PC-3 (cell line): ENCODE measurements around the gene PMAIP1. TPM values are rescaled to one million over a fixed set of nuclear protein-coding genes. Genes with fewer than 3 reads are reported as not detected.

Experiments used
- ATAC-seq: fragments of 200-7000 bp; cut with Tn5 transposase; 2 replicates; pipeline ENCODE4 v1.9.1; 2020; ENCODE audit warnings: mild to moderate bottlenecking, moderate library complexity
- BruUV-seq: library from RNA; stranded (reverse); fragments of 400-500 nt; replicated peaks from 2 replicates; lab custom pipeline; 2021; lab: Mats Ljungman, UMichigan
- CTCF ChIA-PET: fragments of 300-600 bp; sonication (Branson Sonifier 250); formaldehyde crosslinking; loops from one replicate; lab custom pipeline; 2022; ENCODE audit warnings: antibody characterized with exemption; lab: Charles Lee
- POLR2A ChIA-PET: fragments of 300-600 bp; sonication (Branson Sonifier 250); formaldehyde crosslinking; loops from one replicate; lab custom pipeline; 2022; ENCODE audit warnings: antibody characterized with exemption; ENCODE audit not compliant: unreplicated experiment; lab: Charles Lee
- DNase-seq: peaks from one replicate; pipeline ENCODE4 v3.0.0-alpha.2; 2015
- H2AFZ ChIP-seq: fragments of 300-600 bp; sonication (generic); 2 replicates; pipeline ENCODE4 v1.6.0; 2016; ENCODE audit warnings: antibody characterized with exemption, low read length
- H3F3A ChIP-seq: fragments of 300-600 bp; sonication (generic); one replicate; pipeline ENCODE4 v1.6.0; 2017; ENCODE audit warnings: antibody characterized with exemption, low read length, control low read depth, mild to moderate bottlenecking; ENCODE audit not compliant: unreplicated experiment
- H3K27ac ChIP-seq: fragments of 300-600 bp; sonication (generic); 2 replicates; pipeline ENCODE4 v1.5.1; 2016; ENCODE audit warnings: mild to moderate bottlenecking, low read length
- H3K27me3 ChIP-seq: fragments of 300-600 bp; sonication (generic); 2 replicates; pipeline ENCODE4 v1.6.1; 2016; ENCODE audit warnings: low read length, mixed read lengths
- H3K36me3 ChIP-seq: fragments of 300-600 bp; sonication (generic); 2 replicates; pipeline ENCODE4 v1.6.1; 2016; ENCODE audit warnings: low read depth, mixed run types, low read length, mixed read lengths
- H3K4me1 ChIP-seq: fragments of 300-600 bp; sonication (generic); 2 replicates; pipeline ENCODE4 v1.5.1; 2016; ENCODE audit warnings: low read length; ENCODE audit not compliant: insufficient read depth
- H3K4me2 ChIP-seq: fragments of 300-600 bp; sonication (generic); 2 replicates; pipeline ENCODE4 v1.6.0; 2016; ENCODE audit warnings: low read length
- H3K4me3 ChIP-seq: fragments of 300-600 bp; sonication (generic); 2 replicates; pipeline ENCODE4 v1.5.1; 2016; ENCODE audit warnings: mild to moderate bottlenecking, low read length, mixed read lengths
- H3K79me2 ChIP-seq: fragments of 300-600 bp; sonication (generic); 2 replicates; pipeline ENCODE4 v1.6.1; 2017; ENCODE audit warnings: low read length, mixed read lengths
- H3K9ac ChIP-seq: fragments of 300-600 bp; sonication (generic); 2 replicates; pipeline ENCODE4 v1.6.0; 2016; ENCODE audit warnings: mild to moderate bottlenecking, low read length
- H3K9me2 ChIP-seq: fragments of 300-600 bp; sonication (generic); replicated peaks from 2 replicates; pipeline ENCODE4 v1.6.1; 2016; ENCODE audit warnings: mixed run types, low read length, mixed read lengths
- H3K9me3 ChIP-seq: fragments of 300-600 bp; sonication (generic); 2 replicates; pipeline ENCODE4 v1.6.1; 2016; ENCODE audit warnings: low read length, mixed read lengths
- H4K20me1 ChIP-seq: fragments of 300-600 bp; sonication (generic); 2 replicates; pipeline ENCODE4 v1.6.1; 2016; ENCODE audit warnings: low read length, mixed read lengths
- EZH2 ChIP-seq: fragments of 300-600 bp; sonication (generic); IDR thresholded peaks from one replicate; pipeline ENCODE4 v1.6.1; 2017; ENCODE audit warnings: antibody characterized with exemption, mild to moderate bottlenecking, low read length; ENCODE audit not compliant: unreplicated experiment
- EZH2phosphoT487 ChIP-seq: fragments of 300-600 bp; sonication (generic); IDR thresholded peaks from 2 replicates; pipeline ENCODE4 v1.6.1; 2018; ENCODE audit warnings: mild to moderate bottlenecking, antibody characterized with exemption, low read length, borderline replicate concordance
- intact Hi-C: fragments of 100-400 bp; cut with micrococcal nuclease; formaldehyde crosslinking; loops from 2 replicates; pipeline ENCODE4 v1.9.0; 2023
- total RNA-seq: library from RNA; depleted of rRNA; stranded (reverse); fragments of >200 nt; gene quantifications from 2 replicates; pipeline ENCODE4 v1.2.3, GENCODE V29; 2014
- TF ChIP-seq, protein P1 (sequence below): fragments of 300-600 bp; sonication (generic); conservative IDR thresholded peaks from 2 replicates; pipeline ENCODE4 v1.5.1; 2017; ENCODE audit warnings: antibody characterized with exemption, low read depth, mild to moderate bottlenecking, low read length

Gene PMAIP1
- total RNA-seq, 1 experiment from 2014 or later, result 41.5 TPM

DNA sequence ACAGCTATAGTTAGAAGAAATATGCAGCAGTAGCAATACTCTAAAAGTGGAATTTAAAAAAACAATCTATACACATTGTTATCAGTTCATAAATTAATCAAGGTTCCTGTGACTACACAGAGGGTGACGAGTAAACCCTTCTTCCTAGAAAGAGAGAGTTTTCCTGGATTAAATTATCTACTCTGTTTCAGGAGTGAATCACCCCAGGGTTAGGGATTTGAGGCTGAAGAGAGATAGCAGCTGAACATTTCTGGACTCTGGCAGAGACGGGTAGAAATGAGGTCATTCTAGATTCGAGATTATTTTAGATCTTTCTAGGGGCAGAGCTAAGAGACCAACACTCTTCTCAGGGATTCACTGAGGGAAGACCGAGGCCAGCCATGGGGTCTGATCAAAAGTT is 38.8 kb upstream of the PMAIP1 start:
- Histone ChIP-seq H3K4me2 (no peak overlapping the region), H3K9me3 (no peaks in the 10 kb centered on the region), H3K36me3 (no peaks in the 10 kb centered on the region), H3K4me3 (no peak overlapping the region), H3K9ac (no peak overlapping the region), H3K9me2 (no peaks in the 10 kb centered on the region), H3K27ac (no peak overlapping the region), H3K4me1 (no peaks in the 10 kb centered on the region), H3K79me2 (no peaks in the 10 kb centered on the region), H2AFZ (no peak overlapping the region), H3F3A (no peaks in the 10 kb centered on the region), H3K27me3 (no peaks in the 10 kb centered on the region), H4K20me1 (no peaks in the 10 kb centered on the region)
- BruUV-seq, result no TSS peak
- ATAC-seq, result no peak
- POLR2A ChIA-PET, result no interaction called here
- CTCF ChIA-PET, result no interaction called here
- TF ChIP-seq EZH2 (no peak), EZH2phosphoT487 (no peak)
- TF ChIP-seq, protein P1, sequence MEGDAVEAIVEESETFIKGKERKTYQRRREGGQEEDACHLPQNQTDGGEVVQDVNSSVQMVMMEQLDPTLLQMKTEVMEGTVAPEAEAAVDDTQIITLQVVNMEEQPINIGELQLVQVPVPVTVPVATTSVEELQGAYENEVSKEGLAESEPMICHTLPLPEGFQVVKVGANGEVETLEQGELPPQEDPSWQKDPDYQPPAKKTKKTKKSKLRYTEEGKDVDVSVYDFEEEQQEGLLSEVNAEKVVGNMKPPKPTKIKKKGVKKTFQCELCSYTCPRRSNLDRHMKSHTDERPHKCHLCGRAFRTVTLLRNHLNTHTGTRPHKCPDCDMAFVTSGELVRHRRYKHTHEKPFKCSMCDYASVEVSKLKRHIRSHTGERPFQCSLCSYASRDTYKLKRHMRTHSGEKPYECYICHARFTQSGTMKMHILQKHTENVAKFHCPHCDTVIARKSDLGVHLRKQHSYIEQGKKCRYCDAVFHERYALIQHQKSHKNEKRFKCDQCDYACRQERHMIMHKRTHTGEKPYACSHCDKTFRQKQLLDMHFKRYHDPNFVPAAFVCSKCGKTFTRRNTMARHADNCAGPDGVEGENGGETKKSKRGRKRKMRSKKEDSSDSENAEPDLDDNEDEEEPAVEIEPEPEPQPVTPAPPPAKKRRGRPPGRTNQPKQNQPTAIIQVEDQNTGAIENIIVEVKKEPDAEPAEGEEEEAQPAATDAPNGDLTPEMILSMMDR, result no peak
- DNase-seq, result no peak
- intact Hi-C loops, result no loop called here

DNA sequence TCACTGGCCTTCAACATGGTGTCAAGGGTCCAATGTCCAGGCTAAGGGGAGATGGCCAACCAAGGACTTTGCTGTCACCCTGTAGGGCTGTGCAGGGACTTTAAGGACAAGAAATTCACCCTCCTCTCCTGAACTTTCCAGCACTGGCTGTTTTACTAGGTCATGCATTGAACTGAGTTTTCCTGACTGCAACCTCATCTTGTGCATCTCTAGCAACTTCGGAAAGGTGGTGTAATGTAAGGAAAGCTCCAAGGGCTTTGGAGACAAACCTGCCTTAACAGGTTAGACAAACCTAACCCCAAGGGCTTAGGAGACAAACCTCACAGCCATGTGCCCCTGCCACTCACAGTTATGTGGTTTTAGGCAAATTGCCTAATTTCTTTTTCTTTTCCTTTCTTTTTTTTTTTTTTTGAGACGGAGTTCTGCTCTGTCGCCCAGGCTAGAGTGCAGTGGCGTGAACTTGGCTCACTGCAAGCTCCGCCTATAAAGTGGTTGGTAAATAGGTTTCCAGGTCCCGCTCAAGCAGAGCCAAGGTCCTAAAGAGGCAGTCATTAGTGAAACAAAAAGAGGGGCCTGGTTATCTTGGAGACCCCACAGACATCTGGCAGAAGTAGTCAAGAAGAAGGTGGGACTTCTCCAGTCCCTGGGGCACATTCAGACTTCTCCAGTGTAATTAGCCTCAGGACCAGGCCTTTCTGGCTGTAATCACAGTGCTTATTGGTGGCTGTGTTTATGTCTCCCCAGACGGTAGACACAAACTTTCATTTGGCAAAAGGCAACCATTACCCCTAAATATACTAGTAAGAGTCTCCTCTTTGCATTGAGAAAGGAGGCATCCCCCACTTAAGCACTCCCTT is 37.6 kb upstream of the PMAIP1 start:
- Histone ChIP-seq H3K4me2 (no peak overlapping the region), H3K79me2 (no peaks in the 10 kb centered on the region), H3K36me3 (no peaks in the 10 kb centered on the region), H3F3A (no peaks in the 10 kb centered on the region), H2AFZ (no peak overlapping the region), H3K9me3 (no peaks in the 10 kb centered on the region), H3K9ac (no peak overlapping the region), H3K4me1 (no peaks in the 10 kb centered on the region), H3K27me3 (no peaks in the 10 kb centered on the region), H4K20me1 (no peaks in the 10 kb centered on the region), H3K9me2 (no peaks in the 10 kb centered on the region), H3K4me3 (no peak overlapping the region), H3K27ac (no peak overlapping the region)
- ATAC-seq, result no peak
- ChIA-PET POLR2A (no interaction called here), CTCF (no interaction called here)
- intact Hi-C loops, result no loop called here
- no TSS peak for BruUV-seq
- no peak for DNase-seq
- TF ChIP-seq EZH2, result no peak
- TF ChIP-seq EZH2phosphoT487, result no peak
- TF ChIP-seq, protein P1, result no peak

DNA sequence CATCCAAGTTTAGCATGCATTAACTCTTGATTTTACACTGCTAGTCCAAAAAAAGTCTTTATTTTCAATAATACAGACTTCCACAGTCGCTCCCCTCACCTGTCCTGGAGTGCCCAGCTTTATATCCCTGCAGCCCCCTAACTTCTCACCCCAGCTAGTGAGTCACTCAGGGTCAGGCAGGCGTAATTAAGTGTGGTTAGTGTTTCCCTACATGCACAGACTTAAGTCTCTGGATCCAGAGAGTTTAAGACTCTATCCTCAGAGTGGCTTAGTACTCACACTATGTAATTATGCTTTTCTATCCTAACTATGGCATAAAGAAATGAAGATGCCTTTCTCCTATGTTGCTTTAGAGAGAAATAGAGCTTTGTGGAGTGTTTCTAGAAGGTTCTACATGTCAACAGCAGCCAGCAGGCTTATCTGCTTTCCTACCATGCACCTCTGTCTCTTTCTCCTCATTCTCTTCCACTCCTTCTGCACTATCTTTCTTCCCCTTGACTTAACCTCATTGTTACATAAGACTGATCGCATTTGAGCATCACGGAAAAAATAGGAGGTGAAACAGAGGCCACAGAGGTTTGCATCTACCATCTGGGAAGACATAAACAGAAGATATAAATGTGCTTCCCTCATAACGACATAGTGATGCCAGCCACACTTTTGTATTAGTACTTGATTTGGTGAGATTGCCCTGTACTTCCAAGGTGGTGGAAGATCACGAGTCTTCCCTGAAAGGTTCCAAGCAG is 34.4 kb upstream of the PMAIP1 start:
- Histone ChIP-seq H3K27me3 (no peaks in the 10 kb centered on the region), H4K20me1 (no peaks in the 10 kb centered on the region), H3K9me3 (no peaks in the 10 kb centered on the region), H3K9me2 (no peaks in the 10 kb centered on the region), H3K4me2 (no peak overlapping the region), H3K4me3 (no peak overlapping the region), H3K79me2 (no peaks in the 10 kb centered on the region), H3K9ac (no peak overlapping the region), H3F3A (no peaks in the 10 kb centered on the region), H3K27ac (no peak overlapping the region), H3K36me3 (no peaks in the 10 kb centered on the region), H3K4me1 (no peaks in the 10 kb centered on the region), H2AFZ (no peak overlapping the region)
- intact Hi-C loops, result no loop called here
- no peak for ATAC-seq
- no TSS peak for BruUV-seq
- TF ChIP-seq EZH2phosphoT487, result no peak
- TF ChIP-seq, protein P1, result no peak
- CTCF ChIA-PET, result no interaction called here
- POLR2A ChIA-PET, result no interaction called here
- no peak for DNase-seq
